HAP-1 (cell line): ENCODE data around the gene MYRIP.
"Not testable (repeated sequence)": the region's sequence is repeated elsewhere in the genome, so short reads cannot be mapped to it uniquely, and the experiment has no call there.

Experiments used
- DNase-seq, 2 experiments: peaks; one replicate each; pipeline ENCODE4 v3.0.0-alpha.2; 2016 to 2020; ENCODE audit warnings: low spot score in 2 of 2
- H3K27me3 ChIP-seq: fragments of 250-450 bp; sonication (Bioruptor Pico); 2 replicates; pipeline ENCODE4 v1.5.1; 2020; ENCODE audit warnings: low read depth, mild to moderate bottlenecking, moderate library complexity
- H3K36me3 ChIP-seq: fragments of 250-450 bp; sonication (Bioruptor Pico); replicated peaks from 2 replicates; pipeline ENCODE4 v1.5.1; 2020; ENCODE audit warnings: mild to moderate bottlenecking
- H3K4me1 ChIP-seq: fragments of 250-450 bp; sonication (Bioruptor Pico); 2 replicates; pipeline ENCODE4 v1.5.1; 2020; ENCODE audit warnings: mild to moderate bottlenecking
- H3K4me3 ChIP-seq: fragments of 250-450 bp; sonication (Bioruptor Pico); 2 replicates; pipeline ENCODE4 v1.5.1; 2020; ENCODE audit warnings: mild to moderate bottlenecking, moderate library complexity
- H3K9me3 ChIP-seq: fragments of 250-450 bp; sonication (Bioruptor Pico); 2 replicates; pipeline ENCODE4 v1.5.1; 2020; ENCODE audit warnings: mild to moderate bottlenecking, moderate library complexity
- in situ Hi-C: fragments of 300-500 bp; cut with MboI; formaldehyde crosslinking; loops from 3 replicates; pipeline ENCODE4 v1.14.3; 2020; ENCODE audit warnings: low sequenced_read_pairs, inconsistent platforms, mixed read lengths

The MYRIP gene

GRCh38 chr3:40109641-40110490 lies 300.5 kb downstream of the MYRIP start:
- DNase-seq, result peak; percentile 85 to 92
- Histone ChIP-seq H3K27me3 (no peaks in the 10 kb centered on the region), H3K9me3 (no peaks in the 10 kb centered on the region), H3K4me1 (peaks cover 39% of the 10 kb centered on the region), H3K36me3 (no peaks in the 10 kb centered on the region), H3K4me3 (no peak overlapping the region)
- in situ Hi-C loops, result no loop called here

DNA sequence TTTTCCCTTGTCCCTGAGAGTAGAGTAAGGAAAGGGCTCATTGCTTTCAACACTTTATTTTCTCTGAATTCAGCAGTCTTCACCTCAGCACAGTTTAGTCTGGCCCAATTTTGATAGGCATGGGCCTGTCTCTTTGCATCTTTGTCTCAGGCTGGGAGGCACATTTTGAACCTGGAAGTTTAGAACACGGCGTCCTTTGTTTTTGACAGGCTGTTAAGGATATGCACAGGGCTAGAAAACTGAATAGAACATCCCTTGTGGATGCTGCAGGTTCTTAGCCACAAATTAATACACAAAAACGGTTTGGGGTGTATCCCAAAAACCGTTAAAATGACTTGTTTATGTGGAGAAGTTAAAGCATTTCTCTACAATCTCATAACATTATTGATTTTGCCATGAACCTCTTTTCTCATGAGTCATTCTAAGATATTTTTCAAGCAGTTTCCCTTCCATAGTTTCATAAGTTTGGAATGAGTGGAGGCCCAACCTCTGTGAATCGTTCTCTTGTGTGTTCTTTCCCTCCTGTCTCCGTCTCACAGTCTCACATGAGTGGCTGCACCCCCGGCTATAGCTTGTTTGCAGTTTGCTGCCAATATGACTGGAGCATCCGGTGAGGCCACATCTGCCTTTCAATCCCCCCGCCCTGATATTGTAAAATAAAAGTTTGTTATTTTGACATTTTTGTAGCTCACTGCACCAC lies 307.2 kb downstream of the MYRIP start:
- Histone ChIP-seq H3K36me3 (no peaks in the 10 kb centered on the region), H3K4me1 (no peaks in the 10 kb centered on the region), H3K27me3 (no peaks in the 10 kb centered on the region), H3K9me3 (no peaks in the 10 kb centered on the region), H3K4me3 (no peak overlapping the region)
- no peak for DNase-seq
- in situ Hi-C loops, result no loop called here

DNA sequence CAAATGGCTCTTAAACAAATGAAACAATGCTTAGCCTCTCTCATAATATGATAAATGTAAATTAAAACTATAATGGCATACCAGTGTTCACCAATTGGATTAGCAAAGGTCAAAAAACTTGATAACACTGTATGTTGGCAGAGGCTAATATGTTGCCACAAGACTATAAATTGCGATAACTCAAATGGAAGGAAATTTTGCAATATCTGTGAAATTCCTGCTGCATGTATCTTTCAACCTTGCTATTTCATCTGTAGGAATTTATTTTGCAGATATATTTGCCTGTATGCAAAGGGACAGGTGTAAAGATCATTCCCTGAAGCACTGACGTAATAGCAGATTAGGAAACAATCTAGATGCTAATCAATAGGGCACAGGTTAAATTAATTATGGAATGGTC lies 308.7 kb downstream of the MYRIP start:
- in situ Hi-C loops, result no loop called here
- Histone ChIP-seq H3K9me3 (no peaks in the 10 kb centered on the region), H3K4me3 (no peak overlapping the region), H3K36me3 (no peaks in the 10 kb centered on the region), H3K4me1 (no peaks in the 10 kb centered on the region), H3K27me3 (no peaks in the 10 kb centered on the region)
- DNase-seq, result no peak

- Histone ChIP-seq H3K36me3 (no peaks in the 10 kb centered on the region), H3K9me3 (no peaks in the 10 kb centered on the region), H3K27me3 (no peaks in the 10 kb centered on the region), H3K4me1 (no peaks in the 10 kb centered on the region), H3K4me3 (no peak overlapping the region)
- DNase-seq, result no peak
- in situ Hi-C loops, result no loop called here
Observed at GRCh38 chr3:40120067-40120692, 310.8 kb downstream of the MYRIP start.

DNA sequence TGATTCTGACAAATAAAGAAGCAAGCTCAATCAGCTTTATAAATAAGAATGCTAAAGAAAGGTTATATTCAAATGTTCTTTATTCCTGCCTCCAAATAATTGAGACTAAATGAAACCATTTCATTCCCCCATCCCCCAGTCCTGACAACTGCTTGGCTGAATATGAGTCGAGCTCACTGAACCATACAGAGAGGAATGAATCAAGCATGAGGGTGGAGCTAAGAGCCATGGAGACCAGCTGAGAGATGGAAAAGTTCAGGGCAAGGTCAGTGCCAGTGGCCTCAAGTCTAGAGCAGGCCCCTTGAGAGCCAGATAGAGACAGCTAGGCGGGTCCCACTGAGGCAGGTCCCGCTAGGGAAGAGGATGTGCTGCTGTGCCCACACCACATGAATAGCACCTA lies 311.4 kb downstream of the MYRIP start:
- Histone ChIP-seq H3K36me3 (no peaks in the 10 kb centered on the region), H3K9me3 (no peaks in the 10 kb centered on the region), H3K4me1 (no peaks in the 10 kb centered on the region), H3K27me3 (no peaks in the 10 kb centered on the region), H3K4me3 (no peak overlapping the region)
- in situ Hi-C loops, result no loop called here
- DNase-seq, result no peak

DNA sequence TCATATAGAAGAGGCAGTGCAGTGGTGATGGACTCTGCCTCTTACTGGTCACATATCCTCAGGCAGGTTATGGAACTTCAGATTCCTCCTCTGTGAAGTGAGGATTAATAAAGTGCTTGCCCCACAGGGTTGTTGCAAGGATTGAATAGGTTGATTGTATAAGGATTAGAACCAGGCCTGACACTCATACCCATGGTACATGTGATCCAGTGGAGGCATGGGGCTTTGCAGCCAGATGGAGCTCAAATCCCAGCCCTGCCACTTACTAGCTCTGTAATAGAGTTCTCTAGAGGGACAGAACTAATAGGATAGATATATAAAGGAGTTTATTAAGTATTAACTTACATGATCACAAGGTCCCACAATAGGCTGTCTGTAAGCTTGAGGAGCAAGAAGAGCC lies 315.5 kb downstream of the MYRIP start:
- no peak overlapping the region for H3K4me3 ChIP-seq
- no peaks in the 10 kb centered on the region for H3K36me3 ChIP-seq
- no peak for DNase-seq
- in situ Hi-C loops, result no loop called here
- no peaks in the 10 kb centered on the region for H3K27me3 ChIP-seq
- no peaks in the 10 kb centered on the region for H3K4me1 ChIP-seq
- no peaks in the 10 kb centered on the region for H3K9me3 ChIP-seq

GRCh38 chr3:40128166-40128565 lies 318.8 kb downstream of the MYRIP start:
- no peak for DNase-seq
- in situ Hi-C loops, result no loop called here
- no peaks in the 10 kb centered on the region for H3K9me3 ChIP-seq

DNA sequence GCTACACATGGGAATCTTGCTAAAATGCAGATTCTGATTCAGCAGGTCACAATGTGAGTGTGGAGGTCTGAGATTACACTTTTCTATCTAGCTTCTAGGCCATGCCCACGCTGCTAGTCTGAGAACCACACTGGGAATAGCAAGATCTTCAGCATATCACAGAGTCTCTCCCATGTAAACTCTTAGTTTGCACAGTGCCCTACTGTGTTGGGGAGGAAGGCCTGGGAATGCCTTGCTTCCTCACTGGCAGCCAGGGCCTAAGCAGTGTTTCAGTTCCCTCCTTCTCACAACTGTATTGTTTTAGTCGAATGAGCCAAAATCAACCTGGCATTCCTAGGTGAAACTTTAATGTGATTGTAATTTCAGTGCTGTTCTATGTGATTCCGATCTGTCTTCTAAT lies 320.1 kb downstream of the MYRIP start:
- Histone ChIP-seq H3K4me3 (no peak overlapping the region), H3K36me3 (no peaks in the 10 kb centered on the region), H3K9me3 (0 out of 2 replicates have a peak, but pooled peaks cover 2% of the 10 kb centered on the region), H3K4me1 (no peaks in the 10 kb centered on the region), H3K27me3 (no peaks in the 10 kb centered on the region)
- DNase-seq, result no peak
- in situ Hi-C loops, result no loop called here

More at GRCh38 chr3:40128166-40128565, 318.8 kb downstream of the MYRIP start:
- H3K4me3 ChIP-seq, result no peak overlapping the region
- no peaks in the 10 kb centered on the region for H3K27me3 ChIP-seq
- H3K36me3 ChIP-seq, result no peaks in the 10 kb centered on the region
- H3K4me1 ChIP-seq, result no peaks in the 10 kb centered on the region

DNA sequence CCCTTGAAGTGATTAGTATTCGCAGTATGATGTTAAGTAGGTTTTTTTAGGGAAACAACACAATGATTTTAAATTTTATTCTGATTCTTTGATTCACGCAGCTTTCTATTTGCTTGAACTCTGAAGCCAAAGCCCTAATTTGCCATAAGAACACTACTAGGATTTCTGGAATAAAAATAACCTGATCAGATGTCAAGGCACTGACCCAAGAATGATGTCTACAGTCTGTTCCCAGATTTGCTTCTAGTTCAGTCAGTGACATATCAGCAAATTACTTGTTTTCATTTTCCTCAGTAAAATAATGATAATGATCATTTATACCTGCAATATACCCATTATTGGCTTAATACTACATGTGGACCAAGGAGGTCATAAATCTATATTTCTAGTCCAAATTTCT lies 320.6 kb downstream of the MYRIP start:
- Histone ChIP-seq H3K4me1 (no peaks in the 10 kb centered on the region), H3K27me3 (no peaks in the 10 kb centered on the region), H3K36me3 (no peaks in the 10 kb centered on the region), H3K9me3 (0 out of 2 replicates have a peak, but pooled peaks cover 2% of the 10 kb centered on the region), H3K4me3 (no peak overlapping the region)
- in situ Hi-C loops, result no loop called here
- DNase-seq, result no peak

GRCh38 chr3:40130721-40131120 lies 321.3 kb downstream of the MYRIP start:
- no peak overlapping the region for H3K4me3 ChIP-seq
- no peak for DNase-seq
- in situ Hi-C loops, result no loop called here
- H3K9me3 ChIP-seq, result 0 out of 2 replicates have a peak, but pooled peaks cover 2% of the 10 kb centered on the region
- no peaks in the 10 kb centered on the region for H3K36me3 ChIP-seq
- no peaks in the 10 kb centered on the region for H3K4me1 ChIP-seq
- H3K27me3 ChIP-seq, result no peaks in the 10 kb centered on the region

DNA sequence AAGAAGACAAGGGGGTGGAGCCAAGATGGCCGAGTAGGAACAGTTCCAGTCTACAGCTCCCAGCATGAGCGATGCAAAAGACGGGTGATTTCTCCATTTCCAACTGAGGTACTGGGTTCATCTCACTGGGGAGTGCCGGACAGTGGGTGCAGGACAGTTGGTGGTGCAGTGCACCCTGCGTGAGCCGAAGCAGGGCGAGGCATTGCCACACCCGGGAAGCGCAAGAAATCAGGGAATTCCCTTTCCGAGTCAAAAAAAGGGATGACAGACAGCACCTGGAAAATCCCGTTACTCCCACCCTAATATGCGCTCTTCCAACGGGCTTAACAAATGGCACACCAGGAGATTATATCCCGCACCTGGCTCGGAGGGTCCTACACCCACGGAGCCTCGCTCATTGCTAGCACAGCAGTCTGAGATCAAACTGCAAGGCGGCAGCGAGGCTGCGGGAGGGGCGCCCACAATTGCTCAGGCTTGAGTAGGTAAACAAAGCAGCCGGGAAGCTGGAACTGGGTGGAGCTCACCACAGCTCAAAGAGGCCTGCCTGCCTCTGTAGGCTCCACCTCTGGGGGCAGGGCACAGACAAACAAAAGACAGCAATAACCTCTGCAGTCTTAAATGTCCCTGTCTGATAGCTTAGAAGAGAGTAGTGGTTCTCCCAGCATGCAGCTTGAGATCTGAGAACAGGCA lies 324.6 kb downstream of the MYRIP start:
- H3K27me3 ChIP-seq, in situ Hi-C loops, H3K4me3 ChIP-seq, H3K9me3 ChIP-seq, H3K4me1 ChIP-seq, H3K36me3 ChIP-seq: not testable (repeated sequence)
- peak in 1 of 2 experiments; percentile 33 for DNase-seq

DNA sequence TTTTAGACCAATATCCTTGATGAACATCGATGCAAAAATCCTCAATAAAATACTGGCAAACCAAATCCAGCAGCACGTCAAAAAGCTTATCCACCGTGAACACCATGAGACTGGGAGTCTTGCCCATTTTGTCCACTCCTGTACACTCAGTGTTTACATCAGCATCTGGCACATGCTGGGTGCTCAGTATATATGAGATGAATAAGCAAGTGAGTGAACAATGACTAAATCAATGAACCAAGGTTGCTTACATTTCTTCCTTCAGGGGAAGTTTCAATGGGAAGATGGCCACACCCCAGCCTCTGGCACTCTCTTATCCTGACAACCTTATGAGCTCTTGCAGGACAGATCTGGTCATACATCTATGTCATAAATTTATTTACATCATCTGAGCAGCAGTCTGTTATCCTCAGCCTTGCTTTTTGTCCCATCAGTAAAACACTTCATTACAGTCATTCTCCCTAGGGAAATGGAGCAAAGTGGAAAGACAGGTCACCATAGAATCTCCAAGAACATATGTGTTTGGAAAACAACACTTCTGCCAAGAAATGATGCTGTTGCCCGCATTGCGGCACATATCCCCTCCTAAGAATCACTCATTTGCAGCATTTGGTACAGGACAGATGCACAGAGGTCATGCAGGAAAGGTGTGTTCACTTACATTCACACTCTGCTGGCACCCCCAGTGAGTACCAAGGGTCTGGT lies 328.3 kb downstream of the MYRIP start:
- in situ Hi-C loops, result no loop called here
- 0 out of 2 replicates have a peak, but pooled peaks cover 2% of the 10 kb centered on the region for H3K9me3 ChIP-seq
- H3K27me3 ChIP-seq, result no peaks in the 10 kb centered on the region
- H3K4me1 ChIP-seq, result no peaks in the 10 kb centered on the region
- no peak overlapping the region for H3K4me3 ChIP-seq
- no peaks in the 10 kb centered on the region for H3K36me3 ChIP-seq
- no peak for DNase-seq
